Activated CD4-positive, alpha-beta T cell treated with anti-CD3 and anti-CD28 coated beads, Interleukin-2, Interleukin-6, amounts not matched to agents 100 ng/mL and 50 ng/mL, durations not matched to agents 16 hours and 8 hours (primary cell): ENCODE results near the gene ZHX3.

ENCODE experiments used
- DNase-seq: peaks from one replicate; pipeline ENCODE4 v3.0.0-alpha.2; 2020

The ZHX3 gene, protein sequence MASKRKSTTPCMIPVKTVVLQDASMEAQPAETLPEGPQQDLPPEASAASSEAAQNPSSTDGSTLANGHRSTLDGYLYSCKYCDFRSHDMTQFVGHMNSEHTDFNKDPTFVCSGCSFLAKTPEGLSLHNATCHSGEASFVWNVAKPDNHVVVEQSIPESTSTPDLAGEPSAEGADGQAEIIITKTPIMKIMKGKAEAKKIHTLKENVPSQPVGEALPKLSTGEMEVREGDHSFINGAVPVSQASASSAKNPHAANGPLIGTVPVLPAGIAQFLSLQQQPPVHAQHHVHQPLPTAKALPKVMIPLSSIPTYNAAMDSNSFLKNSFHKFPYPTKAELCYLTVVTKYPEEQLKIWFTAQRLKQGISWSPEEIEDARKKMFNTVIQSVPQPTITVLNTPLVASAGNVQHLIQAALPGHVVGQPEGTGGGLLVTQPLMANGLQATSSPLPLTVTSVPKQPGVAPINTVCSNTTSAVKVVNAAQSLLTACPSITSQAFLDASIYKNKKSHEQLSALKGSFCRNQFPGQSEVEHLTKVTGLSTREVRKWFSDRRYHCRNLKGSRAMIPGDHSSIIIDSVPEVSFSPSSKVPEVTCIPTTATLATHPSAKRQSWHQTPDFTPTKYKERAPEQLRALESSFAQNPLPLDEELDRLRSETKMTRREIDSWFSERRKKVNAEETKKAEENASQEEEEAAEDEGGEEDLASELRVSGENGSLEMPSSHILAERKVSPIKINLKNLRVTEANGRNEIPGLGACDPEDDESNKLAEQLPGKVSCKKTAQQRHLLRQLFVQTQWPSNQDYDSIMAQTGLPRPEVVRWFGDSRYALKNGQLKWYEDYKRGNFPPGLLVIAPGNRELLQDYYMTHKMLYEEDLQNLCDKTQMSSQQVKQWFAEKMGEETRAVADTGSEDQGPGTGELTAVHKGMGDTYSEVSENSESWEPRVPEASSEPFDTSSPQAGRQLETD

DNA sequence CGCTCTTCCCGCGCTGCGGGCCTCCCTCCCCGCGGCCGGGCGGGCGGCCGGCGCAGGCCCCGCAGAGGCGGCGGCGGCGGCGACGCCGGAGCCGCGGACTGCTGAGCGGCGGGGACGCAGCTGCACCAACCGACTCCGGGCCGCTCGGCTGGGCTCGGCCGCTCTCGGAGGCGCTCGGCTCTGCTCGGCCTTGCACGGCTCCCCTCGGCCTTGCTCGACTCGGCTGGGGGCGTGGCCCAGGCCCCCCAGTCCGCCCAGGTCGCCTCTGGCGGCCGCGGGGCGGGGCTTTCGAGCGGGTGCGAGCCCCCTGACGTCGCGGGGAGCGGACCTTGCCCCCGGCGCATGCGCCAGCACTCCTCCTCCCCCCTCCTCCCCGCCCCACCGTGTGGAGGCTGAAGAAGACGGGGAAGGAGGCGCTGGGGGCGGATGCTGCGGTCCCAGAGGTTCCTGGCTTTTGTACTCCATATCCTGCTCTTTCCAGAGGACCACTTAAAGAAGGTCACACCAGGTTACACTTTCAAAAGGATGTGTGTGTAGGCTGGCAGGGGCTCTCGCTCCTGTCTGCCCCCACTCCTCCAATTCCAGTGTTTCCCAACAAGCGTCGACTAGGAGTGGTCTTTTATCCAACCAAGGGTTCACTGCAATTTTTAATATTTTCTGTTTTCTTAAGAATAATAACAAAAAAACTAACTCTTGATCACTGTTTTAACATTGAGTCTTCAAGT is at the start of gene ZHX3:
ZHX3 (minus strand) TSS at position 186 of the 725 bp plus-strand sequence. CDS start 112,815 bp downstream, outside the sequence.
- peak; percentile 98 for DNase-seq

DNA sequence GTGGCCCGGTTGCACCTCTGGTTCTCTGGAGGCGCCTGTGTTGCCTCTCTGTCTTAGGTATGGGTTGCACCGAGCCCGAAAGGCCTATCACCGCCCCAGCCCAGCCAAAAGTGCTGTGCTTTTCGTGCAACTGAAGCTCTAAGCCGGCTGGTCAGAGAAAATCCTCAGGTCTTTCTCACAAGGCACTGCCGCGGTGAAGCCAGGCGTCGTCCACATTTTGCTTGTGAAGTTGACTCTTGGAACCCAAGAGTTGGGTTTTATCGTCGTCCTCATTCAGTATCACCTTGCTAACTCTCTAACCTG is 49.8 kb upstream of the ZHX3 start:
- DNase-seq: no peak

DNA sequence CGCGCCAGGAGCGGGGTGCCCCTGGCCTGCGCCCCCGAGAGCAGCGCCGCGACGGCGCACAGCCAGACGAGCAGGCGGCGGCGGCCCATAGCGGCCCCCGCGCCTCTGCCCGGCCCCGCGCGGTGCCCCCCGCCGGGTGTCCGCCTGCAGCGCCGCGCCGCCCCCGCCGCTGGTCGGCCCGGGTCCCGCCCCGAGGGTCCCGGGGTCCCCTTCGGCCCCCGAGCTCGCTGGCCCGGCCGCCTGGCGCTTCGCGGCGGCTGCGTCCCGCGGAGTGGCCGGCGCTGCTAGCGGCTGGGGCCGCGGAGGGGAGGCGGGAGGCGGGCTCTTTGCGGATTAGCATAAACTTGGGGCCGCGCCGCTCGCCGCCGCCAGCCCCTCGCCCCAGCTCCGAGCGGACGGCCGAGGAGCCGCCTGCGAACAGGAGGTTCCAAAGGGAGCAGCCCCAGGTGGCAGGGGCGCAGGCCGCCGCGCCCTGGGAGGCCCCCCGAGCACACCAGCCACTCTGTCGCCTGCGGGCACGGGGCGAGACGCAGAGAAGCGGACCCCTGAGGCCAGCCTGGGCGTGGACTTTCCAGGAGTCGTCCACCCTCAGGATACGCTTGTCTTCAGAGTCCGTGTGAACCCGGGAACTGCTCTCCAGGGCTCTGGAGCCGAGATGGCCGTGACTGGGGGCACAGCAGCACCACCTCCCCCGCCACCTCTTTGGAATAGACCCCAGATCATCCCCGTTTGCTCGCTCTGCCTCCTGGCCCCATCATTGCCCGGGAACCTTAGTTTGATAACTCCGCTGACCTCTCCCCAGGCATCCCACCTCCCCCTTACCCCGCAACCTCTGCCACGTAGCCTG is 49.2 kb upstream of the ZHX3 start, which contains the start of gene EMILIN3:
EMILIN3 (minus strand) TSS at position 273 of the 847 bp plus-strand sequence; CDS start at position 89, 184 bp downstream.
- no peak for DNase-seq

DNA sequence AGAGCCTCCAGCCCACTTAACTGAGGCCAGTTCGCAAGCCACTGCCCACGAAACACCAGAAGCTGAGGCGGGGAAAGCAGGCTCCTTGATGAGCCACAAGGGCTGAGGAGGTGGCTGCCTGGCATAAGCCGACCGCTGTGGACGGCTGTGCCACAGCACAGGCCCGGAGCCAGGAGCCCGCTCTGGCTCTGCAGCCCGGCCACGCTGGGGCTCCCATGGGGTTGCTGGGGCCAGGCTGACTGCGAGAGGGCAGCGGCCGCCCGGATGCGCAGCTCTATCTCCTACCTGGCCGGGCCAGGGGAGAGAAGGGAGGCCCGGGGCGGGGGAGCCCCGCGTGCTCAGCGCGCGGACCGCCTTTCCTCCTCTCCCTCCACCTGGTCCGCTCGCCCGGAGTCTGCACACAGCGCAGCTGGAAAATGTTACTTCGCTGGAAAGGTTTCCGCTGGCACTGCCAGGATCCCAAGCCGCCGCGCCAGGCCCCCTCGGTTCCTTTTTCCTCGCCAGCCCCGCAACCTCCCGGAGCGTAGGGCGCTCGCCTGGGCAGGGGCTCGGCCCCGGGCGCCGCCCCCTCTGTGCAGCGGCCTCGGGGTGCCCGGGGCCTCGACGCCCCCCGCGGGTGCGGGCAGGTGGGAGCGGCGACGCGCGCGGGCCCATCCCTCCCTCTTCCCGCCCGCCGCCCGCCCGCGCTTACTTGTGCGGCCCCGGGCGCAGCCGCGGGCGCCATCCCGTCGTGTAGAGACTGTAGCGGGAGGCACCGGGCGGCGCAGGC is 48.4 kb upstream of the ZHX3 start:
- DNase-seq: no peak

DNA sequence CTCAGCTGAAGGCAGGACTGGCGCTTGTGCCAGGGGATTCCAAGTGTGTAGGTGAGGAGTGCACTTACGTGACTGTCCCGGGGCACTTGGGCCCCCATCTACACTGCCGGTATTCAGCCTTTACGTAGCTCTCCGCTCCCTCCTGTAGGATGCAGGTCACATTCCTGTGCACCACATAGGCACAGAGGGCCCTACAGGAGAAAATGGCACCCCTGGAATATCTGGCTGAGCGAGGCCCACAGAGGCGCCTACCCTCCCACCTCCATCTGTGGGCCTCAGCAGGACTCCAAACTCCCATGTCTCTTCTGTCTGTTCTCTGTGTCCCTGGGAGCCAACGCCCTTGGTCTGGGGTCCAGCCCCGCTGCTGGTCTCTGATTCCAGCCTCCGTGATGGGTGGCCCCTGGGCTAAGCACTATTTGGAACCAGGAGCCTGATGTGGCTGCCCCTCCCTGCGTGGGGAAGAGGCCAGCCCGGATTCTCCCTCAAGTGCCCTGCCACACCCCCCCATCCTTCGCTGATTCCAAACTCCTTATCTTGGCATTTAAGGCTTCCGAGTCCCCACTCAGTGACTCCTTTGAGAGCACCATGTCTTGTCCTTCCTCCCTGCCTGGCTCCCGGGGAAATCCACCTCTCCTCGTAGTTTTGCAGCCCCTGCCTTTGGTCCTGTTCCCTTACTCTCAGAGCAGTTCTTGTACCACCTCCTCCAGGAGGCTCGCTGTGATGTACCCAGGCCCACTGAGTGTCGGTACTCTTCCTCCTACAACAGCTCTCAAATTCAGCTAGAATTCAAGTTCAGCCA is 47.6 kb upstream of the ZHX3 start:
- DNase-seq: no peak

DNA sequence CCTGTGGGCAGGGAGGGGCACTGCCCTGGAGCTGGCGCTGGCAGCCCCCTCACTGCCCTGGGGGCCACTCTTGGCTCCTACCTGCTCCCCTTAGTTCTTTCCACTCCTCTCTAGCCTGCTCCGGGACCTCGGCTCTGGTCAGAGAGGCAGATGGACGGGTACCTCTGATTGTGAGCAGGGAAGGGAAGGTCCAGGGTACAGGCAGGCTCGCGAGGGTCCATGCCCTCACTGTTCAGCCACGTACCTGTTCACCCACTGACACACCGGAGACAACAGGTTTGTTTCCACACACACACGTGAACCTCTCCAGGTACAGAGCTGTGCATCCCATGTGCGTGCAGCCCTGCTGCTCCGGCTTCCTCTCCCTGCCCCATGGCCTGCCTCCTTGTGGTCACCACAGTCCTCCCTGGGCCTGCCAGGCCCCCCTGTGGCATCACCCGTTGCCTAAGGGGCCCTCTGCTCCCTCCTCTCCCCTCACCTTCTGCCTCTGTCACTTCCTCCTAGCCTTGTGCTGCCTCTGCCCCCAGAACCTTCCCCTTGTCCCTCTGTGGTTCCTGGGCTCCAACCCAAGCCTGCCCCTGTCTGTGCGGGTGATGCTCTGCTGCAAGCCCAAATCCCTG is 46.8 kb upstream of the ZHX3 start:
- no peak for DNase-seq

DNA sequence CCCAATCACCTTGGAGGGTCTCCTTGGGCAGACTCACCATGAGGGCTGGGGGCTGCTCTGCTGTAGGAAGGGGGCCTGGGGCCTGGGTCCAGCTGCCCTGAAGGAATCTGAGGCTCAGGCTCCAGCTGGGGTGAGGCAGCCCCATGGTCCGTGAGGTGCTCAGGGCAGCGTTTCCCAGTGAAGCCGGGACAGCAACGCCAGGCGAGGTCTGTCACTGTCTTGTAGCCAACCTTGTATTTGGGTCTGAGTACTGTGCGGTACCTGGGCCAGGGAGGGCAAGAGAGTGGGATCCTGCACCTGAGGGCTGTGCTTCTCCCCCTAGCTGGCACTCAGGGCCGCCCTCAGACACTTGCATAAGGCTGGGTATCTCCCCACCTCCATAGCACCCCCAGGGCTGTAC is 46.1 kb upstream of the ZHX3 start:
- no peak for DNase-seq

DNA sequence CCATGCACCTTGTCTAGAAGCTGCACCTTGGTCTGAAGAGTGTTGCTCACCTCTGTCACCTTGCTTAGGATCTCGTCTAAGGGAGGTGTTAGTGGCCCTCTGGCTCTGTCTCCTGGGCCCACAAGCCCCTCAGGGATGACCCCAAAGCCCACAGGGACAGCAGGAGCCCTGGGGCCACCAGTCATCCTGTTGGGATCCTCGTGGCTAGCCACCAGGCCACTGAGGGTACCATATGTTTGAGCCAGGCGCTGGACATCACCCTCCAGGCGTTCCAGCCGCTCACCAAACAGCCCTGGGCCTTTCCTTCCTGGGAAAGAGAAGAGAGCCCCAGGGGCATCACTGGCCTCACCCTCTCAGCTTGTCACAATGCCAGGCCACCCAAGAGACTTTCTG is 45.2 kb upstream of the ZHX3 start:
- no peak for DNase-seq

DNA sequence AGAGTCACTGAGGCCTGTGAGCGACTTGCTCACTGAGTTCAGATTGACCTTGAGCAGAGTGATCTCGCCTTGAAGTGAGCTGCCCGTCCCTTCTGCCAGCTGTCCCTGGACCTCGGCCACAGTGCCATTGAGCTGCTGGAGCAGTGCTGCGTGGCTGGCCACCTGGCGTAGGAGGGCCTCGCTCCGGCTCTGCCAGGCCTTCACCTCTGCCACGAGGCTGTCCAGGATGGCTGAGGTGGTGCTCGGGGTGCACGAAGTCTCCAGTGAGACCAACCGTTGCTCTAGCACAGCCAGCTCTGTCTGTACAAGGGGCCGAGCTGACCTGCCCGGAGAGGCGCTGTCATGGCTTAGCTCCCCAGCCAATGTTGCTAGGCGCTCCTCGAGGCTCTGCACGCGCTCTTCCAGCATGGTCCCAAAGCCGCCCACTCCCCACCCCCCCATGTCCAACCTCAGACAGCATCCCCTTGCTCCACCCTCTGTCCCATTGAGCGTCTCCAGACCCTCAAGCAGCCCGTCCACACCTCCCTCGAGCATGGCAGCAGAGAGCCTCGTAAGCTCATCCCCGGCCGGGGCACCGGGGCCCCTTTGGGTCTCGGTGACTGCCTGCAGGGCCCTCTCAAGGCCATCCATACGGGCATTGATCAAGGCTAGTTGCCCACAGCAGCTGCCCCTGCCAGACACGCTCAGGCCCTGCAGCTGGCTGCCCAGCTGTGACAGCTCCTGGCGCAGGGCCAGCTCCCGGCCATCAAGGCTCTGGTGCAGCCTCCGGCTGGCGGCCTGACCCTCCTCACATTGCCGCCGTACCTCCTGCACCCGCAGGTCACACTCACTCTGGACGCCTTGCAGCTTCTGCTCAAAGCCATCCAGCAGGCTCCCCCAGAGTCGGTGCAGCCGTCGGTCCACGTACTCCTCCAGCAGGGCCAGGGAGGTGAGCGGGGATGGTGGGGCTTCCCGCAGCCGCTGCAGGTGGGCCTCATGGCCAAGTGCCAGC is 44.5 kb upstream of the ZHX3 start:
- no peak for DNase-seq

DNA sequence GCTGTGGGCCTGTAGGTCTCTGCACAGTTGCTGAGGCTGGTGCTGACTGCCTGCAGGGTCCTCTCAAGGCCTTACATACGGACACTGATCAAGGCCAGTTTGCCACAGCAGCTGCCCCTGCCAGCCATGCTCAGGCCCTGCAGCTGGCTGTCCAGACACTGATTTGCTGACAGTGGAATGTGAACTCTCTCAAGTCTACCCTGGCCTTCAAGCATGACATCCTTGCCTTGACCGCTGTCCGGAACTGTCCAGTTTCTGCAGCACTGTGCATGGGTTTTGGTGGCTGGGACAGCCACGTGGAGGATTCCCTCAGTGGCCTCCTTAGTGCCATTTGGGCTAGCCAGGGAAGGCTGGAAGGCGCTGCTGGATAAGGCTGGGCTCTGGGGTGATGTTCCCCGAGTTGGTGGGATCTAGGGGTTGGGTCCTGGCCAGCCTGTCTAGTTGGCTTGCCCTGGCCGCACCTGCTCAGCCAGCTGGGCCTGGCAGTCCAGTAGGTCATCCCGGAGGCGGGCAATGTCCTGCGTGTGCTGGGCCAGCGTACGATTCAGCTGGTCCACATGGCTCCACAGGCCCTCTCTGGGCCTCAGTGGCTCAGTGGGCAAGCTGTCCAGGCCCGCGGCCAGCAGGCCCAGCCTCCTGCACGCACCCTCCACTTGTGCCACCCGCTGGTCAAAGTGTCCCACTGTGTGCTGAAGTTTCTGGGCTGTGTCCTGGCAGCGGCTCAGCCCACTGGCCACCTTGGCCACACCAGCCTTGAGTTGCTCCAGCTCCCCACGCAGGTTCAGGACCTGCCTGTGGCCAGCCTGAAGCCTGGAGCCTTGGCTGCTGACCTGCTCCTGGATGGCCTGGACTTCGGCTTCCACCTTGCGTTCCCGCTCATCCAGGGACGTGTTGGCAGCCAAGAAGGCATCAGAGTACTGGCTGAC is 43.6 kb upstream of the ZHX3 start:
- DNase-seq: no peak

DNA sequence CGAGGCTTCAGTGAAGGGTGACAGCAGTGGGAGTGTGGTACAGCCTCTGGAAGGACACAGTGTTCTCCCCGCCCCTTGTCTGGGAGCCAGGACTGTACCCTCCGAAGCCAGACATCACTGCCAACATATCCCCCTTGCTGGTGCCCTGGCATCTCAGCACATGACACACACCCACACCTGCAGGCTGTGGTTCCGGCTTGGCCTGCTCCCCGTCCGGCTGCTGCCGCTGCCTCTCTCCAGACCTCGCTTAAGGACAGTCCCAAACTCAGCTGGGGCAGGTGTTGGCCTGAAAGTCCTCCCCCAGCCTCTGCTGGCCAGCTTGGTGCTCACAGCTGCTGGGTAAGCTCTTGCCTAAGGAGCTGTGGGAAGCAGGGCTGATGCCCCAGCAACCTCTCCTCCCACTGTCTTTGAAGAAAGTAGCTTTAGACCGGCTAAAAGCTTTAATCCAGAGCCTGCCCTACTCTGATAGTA is 42.0 kb upstream of the ZHX3 start:
- DNase-seq: no peak

DNA sequence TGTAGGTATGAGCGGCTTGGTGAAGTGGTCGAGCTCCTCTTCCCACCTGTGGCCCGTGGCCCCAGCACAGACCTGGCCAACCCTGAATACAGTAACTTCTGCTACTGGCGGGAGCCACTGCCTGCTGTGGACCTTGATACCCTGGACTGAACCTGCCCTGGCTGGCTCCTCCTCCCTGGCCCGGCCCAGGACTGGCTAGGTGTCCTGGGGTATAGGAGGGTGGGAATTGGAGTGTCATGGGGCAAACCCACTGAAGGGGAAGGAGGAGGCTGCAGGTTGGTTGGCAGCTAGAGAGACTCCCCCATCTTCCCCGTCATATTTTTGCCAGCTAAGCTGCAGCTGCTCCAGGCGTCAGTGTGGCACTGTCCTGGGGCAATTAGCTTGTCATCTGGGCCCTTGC is 41.2 kb upstream of the ZHX3 start:
- no peak for DNase-seq

DNA sequence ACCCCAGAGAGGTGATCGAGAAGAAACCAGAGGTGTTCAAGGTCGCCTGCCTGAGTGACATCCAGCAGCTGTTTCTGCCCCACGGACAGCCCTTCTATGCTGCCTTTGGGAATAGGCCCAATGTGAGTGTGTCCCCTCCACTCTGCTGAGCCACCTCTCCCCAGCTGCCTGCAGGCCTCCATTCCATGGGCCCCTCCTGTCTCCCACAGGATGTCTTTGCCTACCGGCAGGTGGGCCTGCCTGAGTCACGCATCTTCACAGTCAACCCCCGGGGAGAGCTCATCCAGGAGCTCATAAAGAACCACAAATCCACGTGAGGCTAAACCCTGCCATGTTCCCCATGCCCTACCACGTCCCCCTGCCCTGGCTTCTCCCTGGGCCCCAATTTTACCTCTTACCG is 40.7 kb upstream of the ZHX3 start:
- no peak for DNase-seq

DNA sequence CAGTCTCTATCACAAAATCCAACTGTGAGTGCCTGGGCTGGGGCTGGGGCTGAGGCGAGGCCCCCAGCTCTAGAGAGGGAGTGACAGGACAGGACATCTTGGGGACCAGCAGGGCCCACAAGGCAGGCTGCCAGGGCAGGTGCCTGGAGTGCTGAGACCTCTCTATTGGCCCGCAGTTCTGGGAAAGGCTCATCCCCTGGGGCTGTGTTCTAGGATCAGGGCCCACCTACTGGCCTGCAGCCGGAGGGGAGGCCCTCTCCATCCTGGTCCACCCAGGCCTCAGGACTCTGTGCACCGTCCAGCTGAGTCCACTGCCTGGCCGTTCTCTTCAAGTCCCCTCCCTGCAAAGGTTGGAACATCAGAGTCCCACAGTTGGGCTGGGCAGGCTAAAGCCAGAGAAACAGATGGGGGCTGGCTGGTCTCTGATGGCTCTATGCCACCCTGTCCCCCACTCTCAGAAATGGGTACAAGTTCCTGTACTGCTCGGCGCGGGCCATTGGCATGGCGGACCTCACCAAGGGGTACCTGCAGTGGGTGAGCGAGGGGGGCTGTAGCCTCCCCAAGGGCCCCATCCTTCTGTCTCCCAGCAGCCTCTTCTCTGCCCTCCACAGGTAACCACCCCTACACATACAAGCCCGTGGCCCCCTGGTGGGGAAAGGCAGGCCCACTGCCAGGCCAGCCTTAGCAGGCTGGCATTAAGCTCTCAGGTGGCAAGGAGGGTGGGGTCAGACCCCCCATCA is 40.1 kb upstream of the ZHX3 start:
- DNase-seq: no peak

DNA sequence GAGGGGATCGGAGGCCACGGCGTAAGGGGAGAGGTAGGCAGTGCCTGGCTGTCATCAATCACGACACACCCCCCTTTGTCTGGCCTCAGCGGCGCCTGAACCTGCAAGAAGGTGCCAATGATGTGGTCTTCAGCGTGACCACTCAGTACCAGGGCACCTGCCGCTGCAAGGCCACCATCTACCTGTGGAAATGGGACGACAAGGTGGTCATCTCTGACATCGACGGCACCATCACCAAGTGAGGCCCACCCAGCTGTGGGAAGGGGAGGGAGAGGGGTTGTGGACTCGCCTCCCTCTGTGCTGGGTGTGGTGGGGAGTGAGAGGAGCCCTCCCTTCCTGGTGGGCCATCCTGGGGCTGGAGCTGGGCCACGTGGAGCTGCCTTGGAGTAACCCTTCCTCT is 39.4 kb upstream of the ZHX3 start:
- DNase-seq: no peak

DNA sequence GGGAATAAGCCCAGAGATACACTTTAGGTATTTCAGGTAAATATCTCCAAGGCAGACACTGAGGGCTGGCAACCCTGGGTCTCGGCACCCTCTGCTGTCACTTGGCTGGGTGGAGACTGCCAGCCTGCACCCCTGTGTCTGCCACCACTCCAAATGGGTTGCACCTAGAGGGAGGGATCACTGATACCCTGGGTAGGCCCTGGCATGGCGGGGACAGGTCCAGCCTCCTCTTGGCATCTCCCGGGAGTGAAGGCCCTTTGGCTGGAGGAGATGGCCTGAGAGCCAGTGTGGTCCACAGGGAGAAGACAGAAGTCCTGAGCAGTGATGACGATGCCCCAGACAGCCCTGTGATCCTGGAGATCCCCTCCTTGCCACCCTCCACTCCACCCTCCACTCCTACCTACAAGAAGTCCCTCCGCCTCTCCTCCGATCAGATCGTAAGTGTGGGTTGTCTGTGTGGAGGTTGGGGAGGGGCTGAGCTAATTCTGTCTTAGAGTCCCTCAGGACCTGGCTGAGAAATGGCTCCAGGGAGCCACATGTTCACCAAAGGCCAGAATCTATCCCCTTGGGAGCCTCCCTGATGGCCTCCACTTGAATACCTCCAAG is 38.2 kb upstream of the ZHX3 start:
- no peak for DNase-seq
